Psoas muscle (tissue), 8 donors: Measurements from ENCODE around the gene LRTM2. TPM values are rescaled to one million over a fixed set of nuclear protein-coding genes. Genes with fewer than 3 reads are reported as not detected.

ENCODE experiments used
- ATAC-seq, 4 donors: fragments of 200-7000 bp; cut with Tn5 transposase; one replicate each; pipeline ENCODE4 v1.9.1; 2020; ENCODE audit warnings: moderate library complexity in 3 of 4, mild to moderate bottlenecking in 2 of 4
- DNase-seq, 2 donors: peaks; one replicate each; pipeline ENCODE4 v3.0.0-alpha.2; 2020
- H3K27ac ChIP-seq: fragments of 200-600 bp; one replicate; pipeline ENCODE4 v1.8.0; 2022
- H3K27me3 ChIP-seq, 3 donors: fragments of 200-600 bp in 1 of 3; one replicate each; pipeline versions ENCODE4 v1.6.1 to v1.8.0; 2013 to 2022; ENCODE audit warnings: low read length in 2 of 3, mild to moderate bottlenecking in 2 of 3, moderate library complexity in 1 of 3; ENCODE audit not compliant: insufficient read depth in 3 of 3
- H3K36me3 ChIP-seq, 2 donors: fragments of 200-600 bp in 1 of 2; one replicate each; pipeline versions ENCODE4 v1.6.1 to v1.8.0; 2013 to 2022; ENCODE audit warnings: low read depth in 1 of 2, mild to moderate bottlenecking in 1 of 2, moderate library complexity in 1 of 2; ENCODE audit not compliant: insufficient read depth in 1 of 2
- H3K4me1 ChIP-seq: fragments of 200-600 bp; one replicate; pipeline ENCODE4 v1.8.0; 2022
- H3K4me3 ChIP-seq: fragments of 200-600 bp; one replicate; pipeline ENCODE4 v1.8.0; 2022; ENCODE audit warnings: mild to moderate bottlenecking
- H3K9me3 ChIP-seq: fragments of 200-600 bp; one replicate; pipeline ENCODE4 v1.8.0; 2022
- CTCF ChIP-seq: fragments of 200-600 bp; IDR thresholded peaks from one replicate; pipeline ENCODE4 v1.8.0; 2022; ENCODE audit warnings: antibody characterized with exemption
- WGBS, 3 donors: extraction: QIAGEN DNeasy Blood & Tissue Kit; methylation state at CpG; one replicate each; pipeline versions ENCODE4 v1.1.6 to v1.1.7; 2013; 5-methylcytosine and 5-hydroxymethylcytosine counted together
- intact Hi-C, 2 donors: fragments of 100-400 bp; cut with DNase I; formaldehyde crosslinking; loops; one replicate each; pipeline versions ENCODE4 v1.11.0 to v1.14.2; 2022
- polyA plus RNA-seq, 3 donors: library from polyadenylated mRNA; stranded (reverse); fragments of 200-250 nt; gene quantifications; one replicate each; pipeline ENCODE4 v1.2.3, GENCODE V29; 2013
- total RNA-seq, 4 donors: library from RNA; stranded (reverse); fragmentation: NEBNext Ultra II Directional in 2 of 4; extraction: Animal tissue kit (Norgen Biotek cat#: 25700) in 2 of 4; gene quantifications; one replicate each; pipeline versions ENCODE4 v1.2.1 to v1.2.4, GENCODE V29; 2021 to 2023
- donor health status: healthy with polysubstance abuse.
- donor health status: DM: no; HTN: no; CAD: no; lungs with moderate emphysema.
- donor health status: Bipolar disorder and iron deficiency.
- donor health status: healthy.
- donor health status: DM: yes; HTN: yes; CAD: no.
- donor health status: DM: no; HTN: no; CAD: no.
- donor health status: DM: no; HTN: no; CAD: no.
- donor health status: DM: yes; HTN: yes; CAD: no.

Gene LRTM2
- total and polyA plus RNA-seq, 7 donors, result not detected

GRCh38 chr12:1865284-1865866 lies 45.0 kb downstream of the LRTM2 start:
- intact Hi-C loops, result no loop called here

GRCh38 chr12:1869145-1869544 lies 48.8 kb downstream of the LRTM2 start:
- H3K4me3 ChIP-seq, result no peak overlapping the region
- DNase-seq (no peak), ATAC-seq (no peak)
- no peak overlapping the region for H3K27ac ChIP-seq
- no peaks in the 10 kb centered on the region for H3K36me3 ChIP-seq
- no peaks in the 10 kb centered on the region for H3K4me1 ChIP-seq
- WGBS, 3 donors, result 87 to 92% (median 90%) methylated on average over 10 of the region's 10 CpGs
- H3K27me3 ChIP-seq, result peaks cover 0 to 11% (median 9%) of the 10 kb centered on the region in 3 donors
- no peaks in the 10 kb centered on the region for H3K9me3 ChIP-seq
- no peak for TF ChIP-seq CTCF
- intact Hi-C loops, result no loop called here

More at GRCh38 chr12:1865284-1865866, 45.0 kb downstream of the LRTM2 start:
- H3K27me3 ChIP-seq, result peaks cover 0 to 11% (median 9%) of the 10 kb centered on the region in 3 donors
- no peak overlapping the region for H3K4me3 ChIP-seq
- 78 to 85% (median 79%) methylated on average over 31 to 32 of the region's 32 CpGs for WGBS, 3 donors
- no peaks in the 10 kb centered on the region for H3K4me1 ChIP-seq
- no peaks in the 10 kb centered on the region for H3K9me3 ChIP-seq
- no peak for TF ChIP-seq CTCF
- no peak overlapping the region for H3K27ac ChIP-seq
- DNase-seq, result no peak
- no peaks in the 10 kb centered on the region for H3K36me3 ChIP-seq
- no peak for ATAC-seq

- H3K4me3 ChIP-seq, result no peak overlapping the region
- H3K4me1 ChIP-seq, result no peaks in the 10 kb centered on the region
- 54 to 64% (median 63%) methylated on average over 7 of the region's 7 CpGs for WGBS, 3 donors
- H3K36me3 ChIP-seq, result no peaks in the 10 kb centered on the region
- no peaks in the 10 kb centered on the region for H3K9me3 ChIP-seq
- peaks cover 0 to 8% (median 3%) of the 10 kb centered on the region in 3 donors for H3K27me3 ChIP-seq
- intact Hi-C loops, result no loop called here
- no peak overlapping the region for H3K27ac ChIP-seq
- DNase-seq (no peak), ATAC-seq (no peak)
- TF ChIP-seq CTCF, result no peak
These were observed 49.7 kb downstream of the LRTM2 start for GRCh38 chr12:1870086-1870485.

- no peaks in the 10 kb centered on the region for H3K4me1 ChIP-seq
- peaks cover 0 to 3% (median 0%) of the 10 kb centered on the region in 3 donors for H3K27me3 ChIP-seq
- H3K36me3 ChIP-seq, result no peaks in the 10 kb centered on the region
- H3K27ac ChIP-seq, result no peak overlapping the region
- WGBS, 3 donors, result 88 to 91% (median 91%) methylated on average over 24 of the region's 24 CpGs
- no peak overlapping the region for H3K4me3 ChIP-seq
- H3K9me3 ChIP-seq, result no peaks in the 10 kb centered on the region
- ATAC-seq, result no peak
- TF ChIP-seq CTCF, result no peak
- intact Hi-C loops, result no loop called here
- DNase-seq, result no peak
These were observed 50.9 kb downstream of the LRTM2 start for GRCh38 chr12:1870998-1871917.
